DMS79 (cell line): Measurements from ENCODE around the gene GGACT.
A peak's percentile ranks its signal among the peaks of the same experiment; 100 is the strongest.
"Not testable (repeated sequence)": the region's sequence is repeated elsewhere in the genome, so short reads cannot be mapped to it uniquely, and the experiment has no call there.

Experiments
- DNase-seq: peaks from one replicate; lab custom pipeline; 2025; lab: John Stamatoyannopoulos, UW

The GGACT gene

DNA sequence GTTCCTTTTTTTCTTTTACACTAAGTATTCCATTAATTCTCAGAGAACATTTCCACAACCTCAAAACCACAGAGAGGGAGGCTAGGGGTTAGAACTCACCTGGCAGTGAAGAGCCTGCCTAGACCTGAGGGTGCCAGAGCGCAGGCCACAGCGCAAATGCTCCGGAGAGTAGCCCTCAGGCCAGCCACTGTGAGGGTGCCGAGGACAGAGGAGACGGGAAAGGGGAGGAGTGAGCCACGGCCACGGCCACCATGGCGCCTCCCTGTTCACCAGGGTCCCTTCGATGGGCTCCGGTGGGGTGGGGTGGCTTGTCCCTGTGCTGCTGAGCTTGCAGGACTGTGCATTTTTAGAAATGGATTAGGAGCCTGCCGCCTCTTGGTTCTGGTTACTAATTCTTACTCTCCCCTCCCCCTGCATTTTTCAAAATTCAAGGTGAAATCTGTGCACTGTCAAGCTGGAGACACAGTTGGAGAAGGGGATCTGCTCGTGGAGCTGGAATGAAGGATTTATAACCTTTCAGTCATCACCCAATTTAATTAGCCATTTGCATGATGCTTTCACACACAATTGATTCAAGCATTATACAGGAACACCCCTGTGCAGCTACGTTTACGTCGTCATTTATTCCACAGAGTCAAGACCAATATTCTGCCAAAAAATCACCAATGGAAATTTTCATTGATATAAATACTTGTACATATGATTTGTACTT, 58.8 kb downstream of the GGACT start:
- no peak for DNase-seq

- DNase-seq: no peak
Observed at GRCh38 chr13:100528820-100529219, 59.8 kb downstream of the GGACT start.

GRCh38 chr13:100528353-100528752, 60.2 kb downstream of the GGACT start:
- DNase-seq: no peak

DNA sequence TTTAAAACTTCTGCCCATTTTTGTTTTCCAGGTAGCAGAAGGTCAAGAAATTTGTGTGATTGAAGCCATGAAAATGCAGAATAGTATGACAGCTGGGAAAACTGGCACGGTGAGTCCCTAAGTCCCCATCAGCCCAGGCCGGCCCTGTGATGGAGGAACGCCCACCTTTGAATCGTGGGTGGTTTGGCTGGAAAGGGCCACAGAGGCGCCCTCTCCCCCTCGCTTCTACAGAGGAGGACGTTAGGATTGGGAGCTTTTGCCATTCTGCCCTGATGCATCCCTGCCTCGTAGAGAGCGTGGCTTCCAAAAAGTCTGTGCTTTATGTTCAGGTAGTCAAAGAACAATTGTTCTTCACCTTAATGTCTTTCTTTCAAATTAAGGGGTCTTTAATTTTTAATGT, 60.9 kb downstream of the GGACT start:
- DNase-seq: no peak

- no peak for DNase-seq
Observed at GRCh38 chr13:100526318-100527000, 62.1 kb downstream of the GGACT start.

- DNase-seq: no peak
Observed at GRCh38 chr13:100525453-100526317, 62.9 kb downstream of the GGACT start.

- not testable (repeated sequence) for DNase-seq
Observed at GRCh38 chr13:100524688-100525087, 63.9 kb downstream of the GGACT start.

GRCh38 chr13:100523981-100524386, 64.6 kb downstream of the GGACT start:
- DNase-seq: no peak

GRCh38 chr13:100523411-100523810, 65.2 kb downstream of the GGACT start:
- DNase-seq: no peak

DNA sequence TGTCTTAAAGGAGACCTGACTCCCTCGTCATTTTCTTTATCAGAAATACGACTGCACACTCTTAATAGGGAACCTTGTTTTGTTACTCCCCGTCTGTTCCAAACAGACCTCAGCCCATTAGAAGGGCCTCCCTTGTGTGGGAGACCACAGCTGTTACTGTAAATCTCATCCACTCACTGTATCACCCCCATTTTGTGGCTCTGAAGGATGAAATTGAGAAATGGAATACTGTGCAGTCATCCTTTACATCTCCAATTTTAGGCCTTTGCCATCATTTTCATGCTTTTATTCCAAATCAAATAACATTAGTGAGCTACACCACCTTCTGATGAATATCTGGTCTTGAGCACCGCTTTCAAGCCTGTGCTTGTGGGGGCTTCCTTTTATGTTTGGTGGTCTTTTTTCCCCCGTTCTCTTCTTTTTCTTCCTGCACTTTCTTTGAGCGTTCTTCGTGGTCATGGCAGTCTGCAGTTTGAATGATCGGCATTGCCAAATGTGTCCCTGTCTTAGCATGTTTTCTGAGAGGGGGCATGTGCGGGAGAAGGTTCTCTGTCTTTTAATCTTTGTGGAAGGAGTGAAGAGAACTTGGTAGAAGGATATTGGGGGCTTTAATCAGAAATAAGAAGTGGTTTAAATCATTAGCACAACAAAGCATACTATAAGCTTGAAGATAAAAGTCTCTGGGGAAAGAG, 65.8 kb downstream of the GGACT start:
- no peak for DNase-seq

DNA sequence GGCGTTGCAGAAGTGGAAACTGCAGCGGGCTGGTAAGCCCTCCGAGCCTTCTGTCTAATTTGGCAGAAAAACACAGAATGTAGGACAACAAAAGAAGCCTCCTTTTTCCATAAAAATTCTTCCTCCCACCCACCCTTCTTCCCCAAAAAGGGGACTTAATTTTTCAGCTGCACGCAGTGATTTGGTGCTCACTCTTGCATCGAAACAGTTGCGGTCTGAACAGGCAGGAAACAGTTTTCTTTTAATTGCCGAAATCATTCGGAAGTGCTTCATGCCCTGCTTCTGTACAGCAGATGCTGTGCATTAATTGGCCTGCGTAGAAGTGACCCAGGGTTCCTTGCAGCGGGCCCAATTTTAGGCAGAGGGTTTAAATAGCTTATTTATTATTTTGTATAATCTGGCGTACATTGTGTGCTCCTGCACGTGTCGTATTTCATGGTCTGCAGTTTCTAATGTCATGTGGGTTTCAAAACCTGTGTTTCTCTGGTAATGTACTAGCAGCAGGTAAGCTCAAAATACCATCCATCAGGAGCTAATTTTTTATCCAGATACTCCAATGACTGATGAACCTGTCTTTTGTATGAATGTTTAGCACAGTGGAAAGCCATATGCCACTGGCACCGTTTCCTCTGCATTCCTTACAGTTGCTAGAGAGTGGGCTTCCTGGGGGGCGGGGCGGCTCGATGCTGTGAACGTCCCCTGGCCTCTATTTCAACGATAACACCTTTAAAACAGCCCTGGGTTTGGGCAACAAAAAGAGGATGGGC, 66.6 kb downstream of the GGACT start:
- no peak for DNase-seq

GRCh38 chr13:100520936-100521850, 67.4 kb downstream of the GGACT start:
- no peak for DNase-seq

GRCh38 chr13:100519626-100520025, 69.0 kb downstream of the GGACT start:
- no peak for DNase-seq

- DNase-seq: no peak
Observed at GRCh38 chr13:100518394-100519062, 70.1 kb downstream of the GGACT start.

GRCh38 chr13:100517728-100518127, 70.9 kb downstream of the GGACT start:
- no peak for DNase-seq

GRCh38 chr13:100517135-100517534, 71.5 kb downstream of the GGACT start:
- DNase-seq: no peak

- no peak for DNase-seq
Observed at GRCh38 chr13:100515410-100515800, 73.2 kb downstream of the GGACT start.

DNA sequence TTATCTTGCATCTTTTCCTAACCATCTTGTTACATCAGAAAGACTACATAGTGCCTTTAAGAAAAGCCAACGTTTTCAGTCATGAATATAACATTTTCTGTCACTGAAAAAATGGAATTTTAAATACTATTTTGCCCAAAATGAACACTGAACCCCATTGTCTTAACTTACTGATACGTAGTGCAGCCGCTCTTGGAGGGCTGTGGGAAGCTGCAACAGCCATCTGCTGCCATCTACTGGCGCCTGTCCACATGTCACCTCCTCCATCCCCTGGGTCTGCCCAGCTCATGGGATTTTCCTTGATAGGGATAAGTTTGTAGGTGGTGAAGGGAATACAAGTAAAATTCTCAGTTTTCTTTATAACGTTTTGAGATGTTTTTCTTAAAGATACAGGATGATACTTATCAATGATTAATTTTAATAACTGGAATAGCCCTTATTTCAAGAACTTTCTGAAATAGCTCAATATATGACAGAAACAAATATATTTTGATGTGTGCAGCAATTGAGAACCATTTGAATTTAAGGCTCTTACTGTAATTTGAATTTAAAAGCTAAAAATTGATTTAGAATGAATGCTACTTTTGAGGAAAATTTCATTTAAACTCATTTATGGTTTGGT, 73.7 kb downstream of the GGACT start:
- DNase-seq: peak; percentile 84

DNA sequence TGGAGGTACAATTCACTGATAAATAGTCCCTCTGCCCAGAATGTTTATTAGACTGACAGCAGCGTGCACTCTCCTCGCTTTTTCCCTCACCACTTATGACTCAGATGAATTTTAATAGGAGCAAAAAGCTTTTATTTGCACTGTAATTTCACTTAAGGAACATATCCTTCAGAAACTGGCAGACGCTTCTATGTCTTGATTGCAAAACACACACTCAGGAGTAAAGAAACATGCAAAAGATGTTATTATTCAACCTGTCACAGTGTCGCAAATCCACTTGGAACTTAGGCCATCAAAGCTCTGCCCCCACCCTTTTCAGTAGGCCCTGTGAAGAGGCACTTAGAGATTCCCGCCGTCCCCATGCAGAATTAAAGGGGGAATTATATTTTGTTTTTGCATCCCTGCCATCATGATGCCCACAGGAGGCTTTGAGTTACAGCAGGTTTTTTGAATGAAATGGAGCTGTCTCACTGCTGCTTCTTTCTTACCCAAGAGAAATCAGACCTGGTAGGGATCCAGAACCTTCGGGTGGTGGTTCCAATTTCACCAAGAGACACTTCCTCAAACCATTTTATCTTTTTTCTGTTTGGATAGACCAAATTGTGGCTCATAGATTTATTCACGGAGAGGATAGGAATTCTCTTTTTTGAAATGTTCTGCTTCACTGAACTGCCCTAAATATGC, 74.5 kb downstream of the GGACT start:
- peak; percentile 97 for DNase-seq
